GM19099 (cell line): ENCODE results near the gene TLDC2.

Experiments used
- POLR2A ChIP-seq: IDR thresholded peaks from 3 replicates; pipeline ENCODE4 v1.6.1; 2011; ENCODE audit warnings: low read depth; ENCODE audit not compliant: insufficient read length; ENCODE audit errors: extremely low read depth

Gene TLDC2

GRCh38 chr20:36881331-36881730 is 5.4 kb downstream of the TLDC2 start:
- TF ChIP-seq POLR2A: no peak

GRCh38 chr20:36881888-36882287 is 6.0 kb downstream of the TLDC2 start:
- no peak for TF ChIP-seq POLR2A

GRCh38 chr20:36883977-36884535 is 8.1 kb downstream of the TLDC2 start:
- TF ChIP-seq POLR2A: no peak

DNA sequence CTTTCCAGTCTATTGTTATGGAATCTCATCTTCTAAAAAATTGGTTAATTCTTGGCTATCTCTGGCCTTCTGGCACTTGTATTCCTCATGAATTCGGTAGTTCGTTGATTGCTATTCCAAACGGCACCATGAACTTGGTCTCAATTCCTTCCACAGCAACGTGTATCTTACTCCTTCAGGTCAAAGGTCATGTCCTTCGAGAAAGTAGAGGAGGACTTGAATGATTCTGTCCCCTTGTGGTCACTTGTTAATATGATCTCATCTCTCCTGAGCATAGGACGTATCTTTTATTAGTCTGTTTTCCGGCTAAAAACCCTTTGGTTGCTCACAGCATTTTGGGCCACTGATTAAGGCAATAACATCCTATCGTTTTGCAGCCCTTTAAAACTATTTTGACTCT is 9.4 kb downstream of the TLDC2 start:
- no peak for TF ChIP-seq POLR2A

DNA sequence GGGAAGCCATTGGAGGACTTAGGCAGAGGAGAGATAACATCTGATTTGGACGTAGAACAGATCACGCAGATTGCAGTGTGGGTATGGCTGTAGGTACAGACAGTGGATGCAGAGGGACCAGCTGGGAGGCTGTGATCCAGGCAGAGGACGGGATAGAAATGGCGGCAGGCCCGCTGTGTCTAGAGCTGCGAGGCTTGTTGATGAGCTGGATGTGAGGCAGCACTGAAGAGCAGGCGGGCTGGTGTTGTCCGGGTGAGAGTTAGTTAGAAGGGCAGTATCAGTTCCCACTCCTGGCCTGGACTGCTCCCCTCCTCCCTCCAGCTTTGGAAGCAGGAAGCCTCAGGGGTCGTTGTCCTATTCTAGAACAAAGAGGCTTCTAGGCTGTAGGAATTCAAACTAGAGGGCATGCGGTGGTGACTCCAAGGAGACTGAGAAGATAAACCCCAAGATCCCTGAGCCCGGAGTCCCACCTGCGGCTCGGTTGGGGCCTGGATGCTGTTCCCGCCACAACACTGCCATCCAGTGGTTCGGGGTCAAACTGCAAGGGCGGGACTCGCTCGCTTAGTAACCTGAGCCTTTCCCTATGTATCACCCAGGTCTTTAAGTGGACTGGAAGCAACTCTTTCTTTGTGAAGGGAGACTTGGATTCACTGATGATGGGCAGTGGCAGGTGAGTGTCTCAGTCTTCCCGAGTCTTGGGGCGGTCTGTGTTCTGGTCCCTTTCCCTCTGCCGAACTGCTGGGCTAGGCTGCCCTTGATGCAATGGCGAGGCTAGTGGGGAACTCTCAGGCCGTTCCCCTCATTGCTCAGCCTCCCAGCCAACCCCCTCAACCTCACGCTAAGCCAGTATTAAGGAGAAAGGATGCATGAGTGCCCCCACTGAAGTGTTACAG is 11.2 kb downstream of the TLDC2 start:
- TF ChIP-seq POLR2A: no peak

DNA sequence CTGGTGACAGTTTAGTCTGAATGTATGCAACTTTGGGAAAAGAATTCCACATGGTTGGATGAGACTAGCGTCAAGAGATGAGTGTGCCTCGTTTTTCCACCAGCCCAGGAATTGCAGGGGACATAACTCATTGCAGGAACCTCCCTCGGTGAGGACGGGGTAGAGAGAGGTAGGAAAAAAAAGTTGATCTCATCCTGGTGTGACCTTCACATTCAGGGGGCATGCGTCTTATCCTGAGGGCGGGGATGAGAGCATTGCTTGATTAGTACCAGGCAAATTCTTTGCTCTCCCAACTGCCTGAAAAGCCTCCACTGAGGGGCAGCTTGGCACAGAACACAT is 11.8 kb downstream of the TLDC2 start:
- no peak for TF ChIP-seq POLR2A

DNA sequence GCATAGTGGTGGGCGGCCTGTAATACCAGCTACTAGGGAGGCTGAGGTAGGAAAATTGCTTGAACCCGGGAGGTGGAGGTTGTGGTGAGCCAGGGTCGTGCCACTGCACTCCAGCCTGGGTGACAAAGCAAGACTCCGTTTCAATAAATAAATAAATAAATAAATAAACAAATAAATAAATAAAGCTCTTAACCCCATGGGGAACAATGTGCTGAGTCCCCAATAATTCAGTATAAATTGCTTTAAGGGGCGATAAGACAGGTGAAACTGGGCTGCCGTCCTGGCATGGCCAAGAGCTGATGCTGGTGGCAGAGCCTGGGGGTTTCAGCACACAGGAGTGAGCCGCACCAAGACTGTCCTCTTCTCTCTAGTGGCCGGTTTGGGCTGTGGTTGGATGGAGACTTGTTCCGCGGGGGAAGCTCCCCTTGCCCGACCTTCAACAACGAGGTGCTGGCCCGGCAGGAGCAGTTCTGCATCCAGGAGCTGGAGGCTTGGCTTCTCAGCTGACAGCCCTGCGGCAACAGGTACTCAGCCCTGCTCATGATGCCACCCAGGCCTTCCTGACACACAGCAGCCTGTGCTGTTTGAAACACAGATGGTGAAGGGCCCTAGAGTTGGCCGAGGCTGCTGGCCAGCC is 13.1 kb downstream of the TLDC2 start:
- no peak for TF ChIP-seq POLR2A

- no peak for TF ChIP-seq POLR2A
These were observed 14.6 kb downstream of the TLDC2 start for GRCh38 chr20:36890586-36890985.

DNA sequence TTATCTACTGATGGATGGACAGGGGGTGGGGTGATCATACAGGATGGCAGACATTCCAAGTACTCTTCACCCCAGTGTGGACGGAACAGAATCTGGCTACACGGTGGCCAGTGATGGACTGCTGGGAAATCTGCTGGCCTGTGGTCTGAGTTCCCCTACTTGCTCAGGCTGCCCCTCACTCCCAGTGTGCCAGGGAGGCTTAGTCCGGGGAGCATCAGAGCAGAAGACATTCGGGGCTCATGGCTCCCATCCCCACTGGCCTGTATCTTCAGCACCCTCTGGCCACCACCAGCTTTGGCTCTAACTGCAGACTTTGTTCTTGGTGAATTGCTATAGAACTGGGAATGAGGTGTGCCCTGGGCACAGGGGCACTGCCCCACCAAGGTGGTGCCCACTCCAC is 15.3 kb downstream of the TLDC2 start:
- no peak for TF ChIP-seq POLR2A

DNA sequence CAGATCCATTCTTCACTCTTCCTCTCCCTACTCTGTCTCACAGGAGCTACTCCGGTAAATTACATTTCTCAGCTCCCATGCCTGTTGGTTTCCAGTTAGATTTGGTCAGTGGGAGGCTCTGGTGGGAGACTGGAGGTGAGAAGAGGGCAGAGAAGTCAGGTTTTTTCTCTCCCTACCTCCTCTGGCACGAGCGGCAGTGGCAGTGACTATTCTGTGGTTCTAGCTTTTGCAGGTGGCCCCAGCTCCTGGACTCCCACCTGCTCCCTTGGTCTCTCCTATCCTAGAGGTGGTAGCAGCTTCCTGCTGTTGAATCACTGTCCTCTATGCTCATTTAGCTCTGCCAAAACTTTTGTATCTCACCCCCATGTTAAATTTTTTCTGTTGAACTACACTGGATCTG is 17.9 kb downstream of the TLDC2 start:
- TF ChIP-seq POLR2A: no peak

- no peak for TF ChIP-seq POLR2A
These were observed 19.1 kb downstream of the TLDC2 start for GRCh38 chr20:36895036-36895435.

DNA sequence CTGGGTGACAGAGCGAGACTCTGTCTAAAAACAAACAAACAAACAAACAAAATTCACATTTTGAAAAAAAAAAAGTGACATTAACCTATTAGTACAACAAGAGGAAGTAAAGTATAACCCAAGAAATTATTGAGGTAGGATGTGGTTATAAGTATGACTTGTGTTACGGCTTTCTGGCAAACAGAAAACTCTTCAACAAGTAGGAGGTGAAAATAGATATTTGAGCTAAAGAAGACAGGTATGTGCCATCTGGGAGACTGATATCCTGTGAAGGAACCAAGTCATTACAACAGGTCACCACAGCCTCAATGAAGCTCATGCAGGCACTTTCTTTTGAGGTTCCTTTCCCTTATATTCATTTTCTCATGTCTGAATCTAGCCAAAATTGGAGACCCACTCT is 28.8 kb downstream of the TLDC2 start:
- TF ChIP-seq POLR2A: no peak

DNA sequence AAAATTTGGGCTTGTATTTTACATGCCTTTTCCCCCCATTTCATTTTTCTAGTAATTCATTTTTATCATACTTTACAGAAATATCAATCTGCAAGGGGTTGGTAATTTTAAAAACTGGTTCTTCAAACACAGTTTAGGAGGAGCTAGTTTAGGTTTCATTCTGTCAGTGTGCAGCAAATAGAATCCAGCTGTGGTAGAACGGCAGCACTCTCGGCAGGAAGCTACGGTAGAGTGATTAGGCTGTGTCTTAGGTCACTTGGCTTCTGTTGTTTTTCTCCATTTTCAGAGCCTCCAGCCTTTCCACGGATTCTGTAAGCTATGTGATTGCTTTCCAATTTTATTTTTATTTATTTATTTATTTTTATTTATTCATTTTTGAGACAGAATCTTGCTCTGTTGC is 32.7 kb downstream of the TLDC2 start:
- no peak for TF ChIP-seq POLR2A

DNA sequence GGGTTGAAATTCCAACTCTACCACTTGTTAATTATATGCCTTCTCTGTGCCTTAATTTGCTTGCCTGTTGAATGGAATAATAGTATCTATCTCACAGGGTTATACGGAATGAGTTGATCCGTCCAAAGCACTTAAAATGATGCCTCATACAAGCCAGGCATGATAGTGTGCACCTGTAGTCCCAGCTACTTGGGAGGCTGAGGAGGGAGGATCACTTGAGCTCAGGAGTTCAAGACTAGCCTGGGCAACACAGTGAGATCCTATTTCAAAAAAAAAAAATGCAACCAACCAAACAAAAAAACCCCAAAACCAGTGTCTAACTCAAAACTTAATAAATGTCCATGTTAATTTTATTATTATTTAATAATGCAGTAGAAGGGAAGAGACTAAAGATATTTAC is 40.3 kb downstream of the TLDC2 start:
- TF ChIP-seq POLR2A: no peak

GRCh38 chr20:36917240-36917639 is 41.3 kb downstream of the TLDC2 start:
- no peak for TF ChIP-seq POLR2A

- TF ChIP-seq POLR2A: no peak
These were observed 42.0 kb downstream of the TLDC2 start for GRCh38 chr20:36917943-36918342.
